WTC11 (cell line): ENCODE data around the gene EME2. TPM values are rescaled to one million over a fixed set of nuclear protein-coding genes. Genes with fewer than 3 reads are reported as not detected.

ENCODE experiments used
- ATAC-seq: fragments of 200-7000 bp; cut with Tn5 transposase; 2 replicates; pipeline ENCODE4 v1.10.0; 2021; ENCODE audit warnings: mild to moderate bottlenecking, moderate library complexity
- CTCF ChIA-PET: fragments of 300-600 bp; sonication (Branson Sonifier 250); formaldehyde crosslinking; loops from one replicate; lab custom pipeline; 2021; ENCODE audit warnings: antibody characterized with exemption; lab: Charles Lee
- POLR2A ChIA-PET: fragments of 350-600 bp; sonication (Branson Sonifier 250); formaldehyde crosslinking; loops from one replicate; lab custom pipeline; 2021; ENCODE audit warnings: antibody characterized with exemption; lab: Charles Lee
- DNase-seq: peaks from one replicate; pipeline ENCODE4 v3.0.0; 2021; ENCODE audit warnings: low spot score
- H3K27ac Mint-ChIP-seq: 2 replicates; pipeline ENCODE4 v1.8.0; 2021; ENCODE audit warnings: mixed read lengths
- H3K27me3 Mint-ChIP-seq: 2 replicates; pipeline ENCODE4 v1.8.0; 2021; ENCODE audit warnings: low read depth, mild to moderate bottlenecking, moderate library complexity, mixed read lengths
- H3K36me3 Mint-ChIP-seq: 2 replicates; pipeline ENCODE4 v1.8.0; 2021; ENCODE audit warnings: mixed read lengths
- H3K4me1 Mint-ChIP-seq: 2 replicates; pipeline ENCODE4 v1.8.0; 2022; ENCODE audit warnings: mixed read lengths
- H3K4me3 Mint-ChIP-seq: 2 replicates; pipeline ENCODE4 v1.8.0; 2021; ENCODE audit warnings: mild to moderate bottlenecking, moderate library complexity, mixed read lengths
- H3K9me3 Mint-ChIP-seq: 2 replicates; pipeline ENCODE4 v1.8.0; 2021; ENCODE audit warnings: mixed read lengths
- ATF6 ChIP-seq: sonication (generic); formaldehyde crosslinking; IDR thresholded peaks from 2 replicates; pipeline ENCODE4 v1.8.1; 2023; ENCODE audit warnings: mild to moderate bottlenecking, missing genetic modification reagents
- IRF1 ChIP-seq: sonication (generic); formaldehyde crosslinking; IDR thresholded peaks from 2 replicates; pipeline ENCODE4 v1.8.0; 2023; ENCODE audit warnings: missing genetic modification reagents
- NFYB ChIP-seq: sonication (generic); formaldehyde crosslinking; conservative IDR thresholded peaks from 2 replicates; pipeline ENCODE4 v1.8.0; 2022; ENCODE audit warnings: low read depth, missing genetic modification reagents
- RELA ChIP-seq: sonication (generic); formaldehyde crosslinking; IDR thresholded peaks from 2 replicates; pipeline ENCODE4 v1.8.1; 2022; ENCODE audit warnings: missing genetic modification reagents, mild to moderate bottlenecking, borderline replicate concordance
- TP53 ChIP-seq: sonication (generic); formaldehyde crosslinking; IDR thresholded peaks from 2 replicates; pipeline ENCODE4 v1.8.1; 2023; ENCODE audit warnings: mild to moderate bottlenecking, missing genetic modification reagents
- USF2 ChIP-seq: sonication (generic); formaldehyde crosslinking; IDR thresholded peaks from 2 replicates; pipeline ENCODE4 v1.8.1; 2023; ENCODE audit warnings: mild to moderate bottlenecking, missing genetic modification reagents, moderate library complexity
- ZBTB21 ChIP-seq: sonication (generic); formaldehyde crosslinking; IDR thresholded peaks from 2 replicates; pipeline ENCODE4 v1.8.1; 2023; ENCODE audit warnings: mild to moderate bottlenecking, missing genetic modification reagents, borderline replicate concordance
- total RNA-seq: library from RNA; stranded (reverse); gene quantifications from 3 replicates; pipeline ENCODE4 v1.2.3, GENCODE V29; 2021
- TF ChIP-seq, protein P1 (sequence below): sonication (generic); formaldehyde crosslinking; IDR thresholded peaks from 2 replicates; pipeline ENCODE4 v1.8.0; 2022; ENCODE audit warnings: mild to moderate bottlenecking, missing genetic modification reagents
- TF ChIP-seq, protein P2 (sequence below): fragments of 250-450 bp; sonication (Bioruptor Pico); IDR thresholded peaks from 2 replicates; pipeline ENCODE4 v1.9.0; 2021; ENCODE audit warnings: mild to moderate bottlenecking, borderline replicate concordance

Gene EME2
- total RNA-seq, 1 experiment from 2014 or later = 23.2 TPM

GRCh38 chr16:1772908-1773702 is 495 bp downstream of the EME2 start, which contains the start of gene MRPS34 (continued):
- TF ChIP-seq IRF1 (0 out of 2 replicates have a peak, but pooled peaks have one; percentile 78), ATF6 (CRISPR knock-in tag) (no peak), RELA (CRISPR knock-in tag) (peak; percentile 50; the same call in 1 of the 2 replicates), USF2 (CRISPR knock-in tag) (peak; percentile 57; the same call in 1 of the 2 replicates), NFYB (CRISPR knock-in tag) (no peak)
- TF ChIP-seq, protein P1, sequence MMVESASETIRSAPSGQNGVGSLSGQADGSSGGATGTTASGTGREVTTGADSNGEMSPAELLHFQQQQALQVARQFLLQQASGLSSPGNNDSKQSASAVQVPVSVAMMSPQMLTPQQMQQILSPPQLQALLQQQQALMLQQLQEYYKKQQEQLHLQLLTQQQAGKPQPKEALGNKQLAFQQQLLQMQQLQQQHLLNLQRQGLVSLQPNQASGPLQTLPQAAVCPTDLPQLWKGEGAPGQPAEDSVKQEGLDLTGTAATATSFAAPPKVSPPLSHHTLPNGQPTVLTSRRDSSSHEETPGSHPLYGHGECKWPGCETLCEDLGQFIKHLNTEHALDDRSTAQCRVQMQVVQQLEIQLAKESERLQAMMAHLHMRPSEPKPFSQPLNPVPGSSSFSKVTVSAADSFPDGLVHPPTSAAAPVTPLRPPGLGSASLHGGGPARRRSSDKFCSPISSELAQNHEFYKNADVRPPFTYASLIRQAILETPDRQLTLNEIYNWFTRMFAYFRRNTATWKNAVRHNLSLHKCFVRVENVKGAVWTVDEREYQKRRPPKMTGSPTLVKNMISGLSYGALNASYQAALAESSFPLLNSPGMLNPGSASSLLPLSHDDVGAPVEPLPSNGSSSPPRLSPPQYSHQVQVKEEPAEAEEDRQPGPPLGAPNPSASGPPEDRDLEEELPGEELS (CRISPR knock-in tag) = peak; percentile 82
- TF ChIP-seq, protein P2, sequence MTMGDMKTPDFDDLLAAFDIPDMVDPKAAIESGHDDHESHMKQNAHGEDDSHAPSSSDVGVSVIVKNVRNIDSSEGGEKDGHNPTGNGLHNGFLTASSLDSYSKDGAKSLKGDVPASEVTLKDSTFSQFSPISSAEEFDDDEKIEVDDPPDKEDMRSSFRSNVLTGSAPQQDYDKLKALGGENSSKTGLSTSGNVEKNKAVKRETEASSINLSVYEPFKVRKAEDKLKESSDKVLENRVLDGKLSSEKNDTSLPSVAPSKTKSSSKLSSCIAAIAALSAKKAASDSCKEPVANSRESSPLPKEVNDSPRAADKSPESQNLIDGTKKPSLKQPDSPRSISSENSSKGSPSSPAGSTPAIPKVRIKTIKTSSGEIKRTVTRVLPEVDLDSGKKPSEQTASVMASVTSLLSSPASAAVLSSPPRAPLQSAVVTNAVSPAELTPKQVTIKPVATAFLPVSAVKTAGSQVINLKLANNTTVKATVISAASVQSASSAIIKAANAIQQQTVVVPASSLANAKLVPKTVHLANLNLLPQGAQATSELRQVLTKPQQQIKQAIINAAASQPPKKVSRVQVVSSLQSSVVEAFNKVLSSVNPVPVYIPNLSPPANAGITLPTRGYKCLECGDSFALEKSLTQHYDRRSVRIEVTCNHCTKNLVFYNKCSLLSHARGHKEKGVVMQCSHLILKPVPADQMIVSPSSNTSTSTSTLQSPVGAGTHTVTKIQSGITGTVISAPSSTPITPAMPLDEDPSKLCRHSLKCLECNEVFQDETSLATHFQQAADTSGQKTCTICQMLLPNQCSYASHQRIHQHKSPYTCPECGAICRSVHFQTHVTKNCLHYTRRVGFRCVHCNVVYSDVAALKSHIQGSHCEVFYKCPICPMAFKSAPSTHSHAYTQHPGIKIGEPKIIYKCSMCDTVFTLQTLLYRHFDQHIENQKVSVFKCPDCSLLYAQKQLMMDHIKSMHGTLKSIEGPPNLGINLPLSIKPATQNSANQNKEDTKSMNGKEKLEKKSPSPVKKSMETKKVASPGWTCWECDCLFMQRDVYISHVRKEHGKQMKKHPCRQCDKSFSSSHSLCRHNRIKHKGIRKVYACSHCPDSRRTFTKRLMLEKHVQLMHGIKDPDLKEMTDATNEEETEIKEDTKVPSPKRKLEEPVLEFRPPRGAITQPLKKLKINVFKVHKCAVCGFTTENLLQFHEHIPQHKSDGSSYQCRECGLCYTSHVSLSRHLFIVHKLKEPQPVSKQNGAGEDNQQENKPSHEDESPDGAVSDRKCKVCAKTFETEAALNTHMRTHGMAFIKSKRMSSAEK (CRISPR knock-in tag) = no peak

DNA sequence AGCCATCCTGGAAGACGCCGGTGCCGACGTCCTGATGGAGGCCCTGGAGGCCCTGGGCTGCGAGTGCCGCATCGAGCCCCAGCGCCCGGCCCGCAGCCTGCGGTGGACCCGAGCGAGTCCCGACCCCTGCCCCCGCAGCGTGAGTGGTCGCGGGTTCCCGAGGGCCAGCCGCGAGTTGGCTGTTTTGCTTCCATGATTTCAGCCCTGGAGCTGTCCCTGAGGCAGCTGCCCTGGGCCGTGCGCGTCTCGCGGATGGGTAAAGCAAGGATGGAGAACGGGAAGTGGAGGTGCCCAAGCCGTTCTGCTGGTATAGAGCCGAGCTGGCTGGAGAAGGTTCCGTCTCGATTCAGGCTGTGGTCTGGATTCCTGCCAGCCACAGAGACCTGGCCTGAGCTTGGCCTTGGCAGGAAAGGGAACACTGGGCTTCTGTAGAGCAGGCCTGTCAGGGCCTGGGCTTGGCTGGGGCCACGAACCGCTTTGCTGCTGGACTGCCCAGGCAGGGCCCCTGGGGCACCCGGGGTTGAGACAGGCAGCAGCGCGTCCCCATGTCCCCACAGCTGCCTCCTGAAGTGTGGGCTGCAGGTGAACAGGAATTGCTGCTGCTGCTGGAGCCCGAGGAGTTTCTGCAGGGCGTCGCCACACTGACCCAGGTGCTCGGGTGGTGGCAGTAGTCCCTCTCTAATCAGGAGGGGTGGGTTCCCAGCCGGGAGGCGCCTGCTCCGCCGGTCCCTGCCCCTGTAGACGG is 1.3 kb downstream of the EME2 start:
- no peaks in the 10 kb centered on the region; the same call in 1 of the 2 replicates for H3K27me3 Mint-ChIP-seq
- peak overlapping the region; percentile 23; the same call in 1 of the 2 replicates for H3K27ac Mint-ChIP-seq
- H3K4me3 Mint-ChIP-seq = peak overlapping the region; percentile 99
- peak; percentile 2 for ATAC-seq
- H3K4me1 Mint-ChIP-seq = peaks cover 4% of the 10 kb centered on the region
- H3K36me3 Mint-ChIP-seq = peaks cover 4% of the 10 kb centered on the region
- no peak for TF ChIP-seq TP53 (CRISPR knock-in tag)
- TF ChIP-seq ZBTB21 (CRISPR knock-in tag) = peak; percentile 76; the same call in 1 of the 2 replicates
- ChIA-PET POLR2A (interaction anchor here (0.9 to 1.0 kb wide), 4 partner anchors 9 to 207 kb away, joined by 3 to 7 read pairs (median 4); partner anchors contain the start of genes NOXO1, NUBP2 and SPSB3), CTCF (interaction anchor here (0.8 to 3.1 kb wide), 6 partner anchors 8 to 230 kb away, joined by 3 to 37 read pairs (median 4); partner anchors contain the start of genes MAPK8IP3, NUBP2 and SPSB3)
- no peaks in the 10 kb centered on the region for H3K9me3 Mint-ChIP-seq
- no peak for DNase-seq
